ENCODE results near the gene ABCA8.

Gene ABCA8

DNA sequence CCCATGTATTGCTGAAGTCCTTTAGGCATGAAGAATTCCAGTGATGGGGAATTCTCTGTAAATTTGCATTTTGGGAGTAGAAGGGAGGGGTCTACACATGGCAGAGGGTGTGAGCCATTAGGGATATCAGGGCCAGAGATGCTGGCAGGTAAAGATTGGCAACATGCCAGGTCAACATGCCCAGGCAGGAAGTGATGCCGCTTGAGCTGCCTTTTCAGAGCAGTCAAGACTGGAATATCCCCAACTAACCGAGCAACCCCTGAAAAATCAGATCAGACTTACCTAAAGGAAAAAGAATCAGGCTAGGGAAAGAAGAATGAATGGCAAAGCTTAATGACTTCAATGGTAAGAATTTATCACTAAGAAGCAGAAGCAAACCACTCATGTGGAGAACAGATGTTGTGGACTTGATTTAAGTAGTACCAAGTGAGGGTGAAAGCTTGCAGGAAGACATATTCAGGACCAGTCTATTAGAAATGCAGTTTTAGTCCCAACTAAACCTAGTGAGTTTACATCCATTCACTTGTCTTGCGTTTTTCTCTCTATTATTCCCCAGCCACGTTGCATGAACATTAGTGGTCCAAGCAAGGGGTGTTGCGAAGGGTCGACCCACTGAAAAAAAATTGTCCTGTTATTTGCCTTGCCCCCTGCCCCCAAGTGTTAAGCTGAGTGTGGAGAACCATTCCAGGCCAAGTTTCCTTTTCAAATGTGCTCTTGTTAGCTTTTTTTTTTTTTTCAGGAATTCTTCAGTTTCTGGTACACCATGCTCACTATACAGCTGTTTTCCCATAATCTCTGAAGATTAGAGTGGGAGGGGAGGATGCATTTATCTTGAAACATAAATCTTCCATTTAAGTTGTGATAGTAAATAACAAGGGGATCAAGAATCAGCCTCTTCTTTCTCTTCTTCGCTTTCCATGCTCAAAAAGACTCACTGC is 105.2 kb downstream of the ABCA8 start:
- Histone ChIP-seq H3K9me3 (ENCODE audit: control insufficient read depth, insufficient read depth, low read length) (no peaks in the 10 kb centered on the region), H3K4me3 (ENCODE audit: low read depth, low read length) (no peak overlapping the region), H3K9ac (ENCODE audit: low read depth, low read length) (no peak overlapping the region), H3K27me3 (ENCODE audit: control insufficient read depth, insufficient read depth, low read length) (no peaks in the 10 kb centered on the region), H3K4me1 (ENCODE audit: control insufficient read depth, insufficient read depth, low read length) (no peaks in the 10 kb centered on the region), H3K27ac (ENCODE audit: low read depth, low read length) (no peak overlapping the region), H3K36me3 (ENCODE audit: control insufficient read depth, insufficient read depth, low read length) (no peaks in the 10 kb centered on the region)

DNA sequence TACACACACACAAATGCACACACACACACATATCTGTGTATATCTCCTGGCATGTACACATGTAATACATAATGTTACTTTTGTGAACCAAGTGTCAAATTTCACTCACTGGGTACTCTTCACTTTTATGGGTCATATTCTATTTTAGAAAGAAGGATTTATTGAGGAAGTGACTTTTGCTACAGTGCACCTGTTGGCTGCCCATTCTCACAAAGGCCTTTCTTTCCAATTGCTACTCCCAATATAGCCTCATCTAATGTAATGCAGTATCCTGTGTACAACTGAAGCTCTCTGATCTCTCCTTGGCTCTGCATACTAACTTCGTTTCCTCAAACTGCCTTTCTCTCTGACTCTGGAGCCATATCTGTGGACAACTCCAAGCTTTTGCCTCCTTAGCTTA is 107.5 kb downstream of the ABCA8 start:
- H3K27me3 ChIP-seq (ENCODE audit: control insufficient read depth, insufficient read depth, low read length): no peaks in the 10 kb centered on the region
- H3K36me3 ChIP-seq (ENCODE audit: control insufficient read depth, insufficient read depth, low read length): no peaks in the 10 kb centered on the region
- no peak overlapping the region for H3K9ac ChIP-seq (ENCODE audit: low read depth, low read length)
- H3K9me3 ChIP-seq (ENCODE audit: control insufficient read depth, insufficient read depth, low read length): no peaks in the 10 kb centered on the region
- no peaks in the 10 kb centered on the region for H3K4me1 ChIP-seq (ENCODE audit: control insufficient read depth, insufficient read depth, low read length)
- H3K4me3 ChIP-seq (ENCODE audit: low read depth, low read length): no peak overlapping the region
- no peak overlapping the region for H3K27ac ChIP-seq (ENCODE audit: low read depth, low read length)

DNA sequence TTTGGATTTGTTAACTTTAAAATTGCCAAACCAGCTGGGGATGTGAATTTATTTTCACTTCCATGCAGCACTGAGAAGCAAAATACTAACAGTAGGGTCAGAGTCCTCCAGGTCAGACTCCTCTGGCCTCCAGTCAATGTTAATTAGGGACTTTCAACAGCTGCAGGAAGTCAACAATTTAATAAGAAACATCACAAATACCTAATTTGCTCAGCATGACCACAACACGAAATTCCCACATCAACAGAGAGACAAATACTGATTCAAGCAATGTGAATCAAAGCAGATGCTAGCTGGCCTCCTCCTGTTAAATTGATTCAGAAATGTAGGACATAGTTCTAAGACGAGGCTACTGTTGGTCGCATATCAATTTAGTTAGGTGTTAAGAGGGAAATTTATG is 111.7 kb downstream of the ABCA8 start:
- H3K27ac ChIP-seq (ENCODE audit: low read depth, low read length): no peak overlapping the region
- H3K27me3 ChIP-seq (ENCODE audit: control insufficient read depth, insufficient read depth, low read length): no peaks in the 10 kb centered on the region
- no peaks in the 10 kb centered on the region for H3K36me3 ChIP-seq (ENCODE audit: control insufficient read depth, insufficient read depth, low read length)
- no peak overlapping the region for H3K9ac ChIP-seq (ENCODE audit: low read depth, low read length)
- H3K4me3 ChIP-seq (ENCODE audit: low read depth, low read length): no peak overlapping the region
- H3K9me3 ChIP-seq (ENCODE audit: control insufficient read depth, insufficient read depth, low read length): no peaks in the 10 kb centered on the region
- no peaks in the 10 kb centered on the region for H3K4me1 ChIP-seq (ENCODE audit: control insufficient read depth, insufficient read depth, low read length)

DNA sequence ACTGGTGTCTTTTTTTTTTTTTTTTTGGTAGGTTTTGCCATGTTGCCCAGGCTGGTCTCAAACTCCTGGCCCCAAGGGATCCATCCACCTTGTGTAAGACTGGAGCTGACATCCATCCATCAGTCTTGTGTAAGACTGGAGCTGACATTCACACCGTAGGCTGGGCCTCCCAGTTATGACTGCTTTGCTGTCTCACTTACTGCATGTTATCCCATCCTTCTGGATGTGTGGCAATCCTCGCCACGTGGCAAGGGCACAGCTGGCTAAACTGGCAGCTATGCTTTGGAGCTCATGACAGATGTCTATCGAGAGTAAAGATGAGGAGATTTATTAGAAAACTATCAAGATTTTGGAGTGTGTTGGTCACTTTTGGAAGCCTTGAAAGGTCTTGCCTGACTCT is 115.1 kb downstream of the ABCA8 start:
- no peaks in the 10 kb centered on the region for H3K36me3 ChIP-seq (ENCODE audit: control insufficient read depth, insufficient read depth, low read length)
- no peaks in the 10 kb centered on the region for H3K4me1 ChIP-seq (ENCODE audit: control insufficient read depth, insufficient read depth, low read length)
- H3K27ac ChIP-seq (ENCODE audit: low read depth, low read length): no peak overlapping the region
- no peaks in the 10 kb centered on the region for H3K9me3 ChIP-seq (ENCODE audit: control insufficient read depth, insufficient read depth, low read length)
- H3K4me3 ChIP-seq (ENCODE audit: low read depth, low read length): no peak overlapping the region
- no peak overlapping the region for H3K9ac ChIP-seq (ENCODE audit: low read depth, low read length)
- H3K27me3 ChIP-seq (ENCODE audit: control insufficient read depth, insufficient read depth, low read length): no peaks in the 10 kb centered on the region

DNA sequence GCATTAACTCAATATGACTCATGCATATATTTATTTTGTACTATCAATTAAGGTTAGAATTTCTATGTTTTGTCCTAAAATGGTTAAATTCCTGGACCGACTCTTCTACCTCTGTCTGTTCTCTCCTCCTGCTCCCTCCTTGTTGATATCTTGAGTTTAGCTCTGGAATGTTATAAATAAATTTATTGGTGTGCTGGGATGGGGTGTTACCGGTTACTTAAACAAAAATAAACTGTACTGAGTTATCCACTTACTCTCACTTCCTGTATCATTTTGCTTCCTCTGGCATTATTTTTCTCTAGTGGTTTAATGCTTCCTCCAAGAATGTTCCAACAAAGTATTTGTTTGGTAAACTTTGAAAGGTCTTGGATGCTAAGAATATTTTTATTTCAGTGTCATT is 120.1 kb downstream of the ABCA8 start:
- Histone ChIP-seq H3K9ac (ENCODE audit: low read depth, low read length) (no peak overlapping the region), H3K4me1 (ENCODE audit: control insufficient read depth, insufficient read depth, low read length) (no peaks in the 10 kb centered on the region), H3K27ac (ENCODE audit: low read depth, low read length) (no peak overlapping the region), H3K9me3 (ENCODE audit: control insufficient read depth, insufficient read depth, low read length) (no peaks in the 10 kb centered on the region), H3K4me3 (ENCODE audit: low read depth, low read length) (no peak overlapping the region), H3K27me3 (ENCODE audit: control insufficient read depth, insufficient read depth, low read length) (no peaks in the 10 kb centered on the region), H3K36me3 (ENCODE audit: control insufficient read depth, insufficient read depth, low read length) (no peaks in the 10 kb centered on the region)

DNA sequence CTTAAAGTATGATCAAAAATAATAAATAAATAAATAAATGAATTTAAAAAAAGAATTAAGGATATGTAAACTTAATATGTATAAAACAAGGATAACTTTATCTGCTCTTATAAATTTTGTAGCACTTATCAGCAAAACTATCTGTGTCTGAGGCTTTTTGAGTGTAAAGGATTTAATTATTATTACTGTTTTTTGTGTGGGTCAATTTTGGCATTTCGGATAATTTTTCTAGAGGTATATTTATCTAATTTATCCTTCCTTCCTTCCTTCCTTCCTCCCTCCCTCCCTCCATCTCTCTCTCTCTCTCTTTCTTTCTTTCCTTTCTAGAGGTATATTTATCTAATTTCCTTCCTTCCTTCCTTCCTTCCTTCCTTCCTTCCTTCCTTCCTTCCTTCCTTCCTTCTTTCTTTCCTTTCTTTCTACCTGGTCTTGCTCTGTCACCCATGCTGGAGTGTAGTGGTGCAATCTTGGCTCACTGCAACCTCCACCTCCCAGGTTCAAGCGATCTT is 120.8 kb downstream of the ABCA8 start:
- Histone ChIP-seq H3K36me3 (ENCODE audit: control insufficient read depth, insufficient read depth, low read length) (no peaks in the 10 kb centered on the region), H3K9me3 (ENCODE audit: control insufficient read depth, insufficient read depth, low read length) (no peaks in the 10 kb centered on the region), H3K4me3 (ENCODE audit: low read depth, low read length) (no peak overlapping the region), H3K27ac (ENCODE audit: low read depth, low read length) (no peak overlapping the region), H3K9ac (ENCODE audit: low read depth, low read length) (no peak overlapping the region), H3K4me1 (ENCODE audit: control insufficient read depth, insufficient read depth, low read length) (no peaks in the 10 kb centered on the region), H3K27me3 (ENCODE audit: control insufficient read depth, insufficient read depth, low read length) (no peaks in the 10 kb centered on the region)

DNA sequence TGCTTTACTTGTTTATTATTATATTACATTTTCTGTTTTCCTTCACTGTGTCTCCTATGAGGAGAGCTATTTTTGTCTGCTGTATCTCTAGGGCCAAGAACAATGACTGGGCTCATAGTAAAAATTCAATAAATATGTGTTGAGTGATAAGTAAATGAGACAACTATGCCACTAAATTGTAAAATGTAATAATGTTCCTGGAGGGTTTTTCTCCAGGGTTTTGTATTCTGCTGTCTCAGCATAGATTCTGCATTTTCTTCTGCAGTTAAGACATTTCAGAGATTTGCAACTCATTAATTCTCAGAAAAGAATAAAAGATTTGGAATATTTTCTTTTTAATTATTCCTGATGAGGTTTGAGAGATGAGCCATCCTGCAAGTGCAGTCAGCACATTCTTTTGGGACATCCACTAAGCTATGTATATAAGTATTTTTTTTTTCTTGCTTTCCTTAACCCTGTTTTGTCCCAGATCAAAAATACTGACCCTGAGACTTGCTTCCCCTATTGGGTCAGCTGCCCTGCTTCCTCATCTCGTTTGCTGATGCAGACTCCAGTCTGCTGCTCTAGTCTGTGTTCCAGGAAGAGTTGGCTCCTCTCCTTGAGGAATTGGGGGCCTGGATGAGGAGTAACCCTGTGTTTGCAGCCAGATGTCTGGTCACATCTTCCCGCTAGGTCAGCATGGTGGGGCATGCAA is 122.9 kb downstream of the ABCA8 start:
- Histone ChIP-seq H3K4me1 (ENCODE audit: control insufficient read depth, insufficient read depth, low read length) (no peaks in the 10 kb centered on the region), H3K27ac (ENCODE audit: low read depth, low read length) (no peak overlapping the region), H3K36me3 (ENCODE audit: control insufficient read depth, insufficient read depth, low read length) (no peaks in the 10 kb centered on the region), H3K27me3 (ENCODE audit: control insufficient read depth, insufficient read depth, low read length) (no peaks in the 10 kb centered on the region), H3K9me3 (ENCODE audit: control insufficient read depth, insufficient read depth, low read length) (no peaks in the 10 kb centered on the region), H3K9ac (ENCODE audit: low read depth, low read length) (no peak overlapping the region), H3K4me3 (ENCODE audit: low read depth, low read length) (no peak overlapping the region)

DNA sequence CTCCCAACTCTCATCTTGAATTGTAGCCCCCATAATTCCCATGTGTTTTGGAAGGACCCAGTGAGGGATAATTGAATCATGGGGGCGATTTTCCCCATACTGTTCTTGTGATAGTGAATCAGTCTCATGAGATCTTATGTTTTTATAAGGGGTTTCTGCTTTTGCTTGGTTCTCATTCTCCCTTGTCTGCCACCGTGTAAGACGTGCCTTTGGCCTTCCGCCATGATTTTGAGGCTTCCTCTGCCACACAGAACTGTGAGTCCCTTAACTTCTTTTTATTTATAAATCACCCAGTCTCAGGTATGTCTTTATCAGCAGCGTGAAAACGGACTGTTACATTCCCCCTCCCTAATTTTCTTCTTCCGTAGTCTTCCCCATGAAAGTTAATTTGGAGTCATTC is 124.0 kb downstream of the ABCA8 start:
- Histone ChIP-seq H3K4me3 (ENCODE audit: low read depth, low read length) (no peak overlapping the region), H3K4me1 (ENCODE audit: control insufficient read depth, insufficient read depth, low read length) (no peaks in the 10 kb centered on the region), H3K27ac (ENCODE audit: low read depth, low read length) (no peak overlapping the region), H3K9me3 (ENCODE audit: control insufficient read depth, insufficient read depth, low read length) (no peaks in the 10 kb centered on the region), H3K27me3 (ENCODE audit: control insufficient read depth, insufficient read depth, low read length) (no peaks in the 10 kb centered on the region), H3K9ac (ENCODE audit: low read depth, low read length) (no peak overlapping the region), H3K36me3 (ENCODE audit: control insufficient read depth, insufficient read depth, low read length) (no peaks in the 10 kb centered on the region)

DNA sequence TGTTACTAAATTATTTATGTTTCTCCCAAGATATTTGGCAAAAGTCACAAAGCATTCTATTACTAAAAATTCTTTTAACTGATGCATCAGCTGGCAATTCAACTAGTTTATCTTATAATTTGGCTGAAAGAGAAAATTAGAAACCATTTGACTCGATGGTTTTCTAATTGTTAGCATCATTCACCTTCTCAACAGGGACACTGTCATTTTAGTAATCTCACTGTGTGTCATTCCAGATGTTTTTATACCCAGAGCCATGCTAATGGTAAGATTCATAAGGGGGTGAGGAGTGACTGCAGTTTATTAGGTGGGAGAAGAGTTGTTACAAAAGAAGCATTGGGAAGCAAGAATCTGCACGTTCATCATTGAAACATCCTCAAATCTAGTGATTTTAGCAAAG is 124.9 kb downstream of the ABCA8 start:
- no peak overlapping the region for H3K4me3 ChIP-seq (ENCODE audit: low read depth, low read length)
- no peaks in the 10 kb centered on the region for H3K27me3 ChIP-seq (ENCODE audit: control insufficient read depth, insufficient read depth, low read length)
- H3K36me3 ChIP-seq (ENCODE audit: control insufficient read depth, insufficient read depth, low read length): no peaks in the 10 kb centered on the region
- H3K9ac ChIP-seq (ENCODE audit: low read depth, low read length): no peak overlapping the region
- H3K27ac ChIP-seq (ENCODE audit: low read depth, low read length): no peak overlapping the region
- no peaks in the 10 kb centered on the region for H3K4me1 ChIP-seq (ENCODE audit: control insufficient read depth, insufficient read depth, low read length)
- H3K9me3 ChIP-seq (ENCODE audit: control insufficient read depth, insufficient read depth, low read length): no peaks in the 10 kb centered on the region

DNA sequence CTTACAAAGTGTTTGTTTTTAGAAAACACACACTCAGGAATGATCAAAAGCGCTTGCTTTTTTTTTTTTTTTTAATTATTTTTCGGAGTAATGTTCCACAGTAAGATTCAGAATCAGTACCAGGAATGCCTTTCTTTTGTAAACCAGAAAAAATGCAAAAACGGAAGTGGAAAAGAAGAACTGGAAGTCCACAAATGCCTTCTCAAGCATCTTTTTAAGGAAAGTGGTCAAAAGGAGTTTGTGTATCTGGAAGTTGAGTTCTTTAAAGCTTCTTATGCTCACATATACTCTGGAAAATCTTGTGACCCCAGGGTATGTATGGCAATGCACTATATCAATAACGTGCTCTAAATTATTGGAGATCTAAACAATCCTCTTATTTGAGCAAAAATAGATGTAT is 126.0 kb downstream of the ABCA8 start:
- no peaks in the 10 kb centered on the region for H3K36me3 ChIP-seq (ENCODE audit: control insufficient read depth, insufficient read depth, low read length)
- no peaks in the 10 kb centered on the region for H3K9me3 ChIP-seq (ENCODE audit: control insufficient read depth, insufficient read depth, low read length)
- H3K4me1 ChIP-seq (ENCODE audit: control insufficient read depth, insufficient read depth, low read length): no peaks in the 10 kb centered on the region
- no peak overlapping the region for H3K9ac ChIP-seq (ENCODE audit: low read depth, low read length)
- H3K27me3 ChIP-seq (ENCODE audit: control insufficient read depth, insufficient read depth, low read length): no peaks in the 10 kb centered on the region
- no peak overlapping the region for H3K4me3 ChIP-seq (ENCODE audit: low read depth, low read length)
- no peak overlapping the region for H3K27ac ChIP-seq (ENCODE audit: low read depth, low read length)

DNA sequence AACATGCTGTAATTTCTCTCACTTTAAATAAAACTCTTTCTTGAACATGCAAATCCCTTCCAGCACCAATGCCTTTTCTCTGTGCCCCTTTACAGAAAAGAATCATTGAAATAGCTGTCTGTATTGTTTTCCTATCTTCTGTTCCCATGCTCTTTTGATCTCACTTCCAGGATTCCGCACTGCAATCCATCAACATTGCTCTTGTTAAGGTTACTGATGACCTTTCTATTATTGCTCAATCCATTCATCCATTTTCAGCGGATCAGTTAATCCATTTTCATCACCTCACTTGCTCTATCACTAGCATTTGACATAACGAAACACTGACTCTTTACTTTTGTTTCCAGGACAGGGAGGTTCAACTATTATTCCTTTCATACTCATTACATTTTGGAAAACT is 130.5 kb downstream of the ABCA8 start:
- Histone ChIP-seq H3K4me1 (ENCODE audit: control insufficient read depth, insufficient read depth, low read length) (no peaks in the 10 kb centered on the region), H3K9me3 (ENCODE audit: control insufficient read depth, insufficient read depth, low read length) (no peaks in the 10 kb centered on the region), H3K27me3 (ENCODE audit: control insufficient read depth, insufficient read depth, low read length) (no peaks in the 10 kb centered on the region), H3K9ac (ENCODE audit: low read depth, low read length) (no peak overlapping the region), H3K36me3 (ENCODE audit: control insufficient read depth, insufficient read depth, low read length) (no peaks in the 10 kb centered on the region), H3K27ac (ENCODE audit: low read depth, low read length) (no peak overlapping the region), H3K4me3 (ENCODE audit: low read depth, low read length) (no peak overlapping the region)

All from HUES48 (cell line).